ENCODE data around the gene GALK2.

DNA sequence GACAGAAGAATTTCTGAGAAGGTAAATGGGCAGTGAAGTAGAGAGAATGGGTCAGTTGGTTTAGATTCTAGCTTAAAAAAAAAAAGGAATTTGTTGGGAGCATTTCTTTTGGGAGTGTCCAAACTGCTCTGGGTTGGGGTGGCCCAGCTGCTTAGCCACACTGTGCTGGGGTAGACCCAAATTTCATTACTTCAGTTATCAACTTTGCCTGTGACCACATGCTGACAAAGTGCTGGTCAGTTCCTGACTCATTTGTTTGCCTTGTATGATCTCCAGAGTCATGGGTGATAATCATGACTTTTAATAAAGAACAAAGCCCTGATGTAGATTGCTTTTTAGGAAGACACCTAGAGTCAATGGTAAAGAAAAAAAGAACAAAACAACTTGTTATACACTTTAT is 131.5 kb downstream of the GALK2 start:
- TF ChIP-seq, protein P1, sequence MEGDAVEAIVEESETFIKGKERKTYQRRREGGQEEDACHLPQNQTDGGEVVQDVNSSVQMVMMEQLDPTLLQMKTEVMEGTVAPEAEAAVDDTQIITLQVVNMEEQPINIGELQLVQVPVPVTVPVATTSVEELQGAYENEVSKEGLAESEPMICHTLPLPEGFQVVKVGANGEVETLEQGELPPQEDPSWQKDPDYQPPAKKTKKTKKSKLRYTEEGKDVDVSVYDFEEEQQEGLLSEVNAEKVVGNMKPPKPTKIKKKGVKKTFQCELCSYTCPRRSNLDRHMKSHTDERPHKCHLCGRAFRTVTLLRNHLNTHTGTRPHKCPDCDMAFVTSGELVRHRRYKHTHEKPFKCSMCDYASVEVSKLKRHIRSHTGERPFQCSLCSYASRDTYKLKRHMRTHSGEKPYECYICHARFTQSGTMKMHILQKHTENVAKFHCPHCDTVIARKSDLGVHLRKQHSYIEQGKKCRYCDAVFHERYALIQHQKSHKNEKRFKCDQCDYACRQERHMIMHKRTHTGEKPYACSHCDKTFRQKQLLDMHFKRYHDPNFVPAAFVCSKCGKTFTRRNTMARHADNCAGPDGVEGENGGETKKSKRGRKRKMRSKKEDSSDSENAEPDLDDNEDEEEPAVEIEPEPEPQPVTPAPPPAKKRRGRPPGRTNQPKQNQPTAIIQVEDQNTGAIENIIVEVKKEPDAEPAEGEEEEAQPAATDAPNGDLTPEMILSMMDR (conservative IDR thresholded peaks at IDR 0.05): no peak
- no peak for TF ChIP-seq EZH2 (IDR thresholded peaks at IDR 0.05; ENCODE audit: low read depth)
